GM21423 (cell line): ENCODE measurements around the gene OR7A5.
"Not testable (repeated sequence)": the region's sequence is repeated elsewhere in the genome, so short reads cannot be mapped to it uniquely, and the experiment has no call there.

Experiments
- ATAC-seq: cut with Tn5 transposase; IDR thresholded peaks from one replicate; pipeline ENCODE4 v1.9.1; 2021; ENCODE audit warnings: mild to moderate bottlenecking, moderate library complexity; ENCODE audit not compliant: unreplicated experiment

OR7A5 gene

GRCh38 chr19:14835011-14835410, at the start of gene OR7A5, which contains the start of gene OR7C1:
Gene OR7A5 (minus strand): TSS chr19:14835185. CDS start chr19:14828241, 6,944 bp downstream.
Gene OR7C1 (minus strand): TSS chr19:14835185. CDS start chr19:14800136, 35,049 bp downstream.
- no peak for ATAC-seq

GRCh38 chr19:14871619-14872230, 36.7 kb upstream of the OR7A5 start:
- no peak for ATAC-seq

GRCh38 chr19:14868497-14868896, 33.5 kb upstream of the OR7A5 start:
- ATAC-seq, result no peak

GRCh38 chr19:14848822-14849221, 13.8 kb upstream of the OR7A5 start, which contains the start of gene OR7A10:
Gene OR7A10 (minus strand): TSS chr19:14848922. CDS start chr19:14841877, 7,045 bp downstream.
- no peak for ATAC-seq

- ATAC-seq, result no peak
Measured at GRCh38 chr19:14843578-14843977, 8.6 kb upstream of the OR7A5 start.

GRCh38 chr19:14843169-14843568, 8.2 kb upstream of the OR7A5 start:
- ATAC-seq, result no peak

- no peak for ATAC-seq
Measured at GRCh38 chr19:14840206-14840605, 5.2 kb upstream of the OR7A5 start.

- ATAC-seq, result no peak
Measured at GRCh38 chr19:14837391-14837790, 2.4 kb upstream of the OR7A5 start.

GRCh38 chr19:14830702-14831101, 4.3 kb downstream of the OR7A5 start:
- ATAC-seq, result no peak

GRCh38 chr19:14826006-14826405, 9.0 kb downstream of the OR7A5 start:
- no peak for ATAC-seq

- ATAC-seq, result no peak
Measured at GRCh38 chr19:14821937-14822336, 13.0 kb downstream of the OR7A5 start.

GRCh38 chr19:14818588-14818987, 16.4 kb downstream of the OR7A5 start:
- no peak for ATAC-seq

- no peak for ATAC-seq
Measured at GRCh38 chr19:14817052-14817451, 17.9 kb downstream of the OR7A5 start.

GRCh38 chr19:14814982-14815652, 19.9 kb downstream of the OR7A5 start:
- ATAC-seq, result no peak

GRCh38 chr19:14809272-14810057, 25.5 kb downstream of the OR7A5 start:
- no peak for ATAC-seq

- ATAC-seq, result no peak
Measured at GRCh38 chr19:14804765-14805164, 30.2 kb downstream of the OR7A5 start.

- no peak for ATAC-seq
Measured at GRCh38 chr19:14798760-14799159, 36.2 kb downstream of the OR7A5 start.

GRCh38 chr19:14796021-14796420, 39.0 kb downstream of the OR7A5 start:
- ATAC-seq, result no peak

- ATAC-seq, result no peak
Measured at GRCh38 chr19:14795078-14795721, 39.8 kb downstream of the OR7A5 start.

GRCh38 chr19:14792250-14792649, 42.7 kb downstream of the OR7A5 start:
- ATAC-seq, result not testable (repeated sequence)

- ATAC-seq, result no peak
Measured at GRCh38 chr19:14786421-14786851, 48.5 kb downstream of the OR7A5 start.
